HepG2 (cell line): ENCODE data around the gene ZNF562. TPM values are rescaled to one million over a fixed set of nuclear protein-coding genes. Genes with fewer than 3 reads are reported as not detected.

Experiments
- ATAC-seq: fragments of 200-7000 bp; cut with Tn5 transposase; 3 replicates; pipeline ENCODE4 v1.9.1; 2020; ENCODE audit warnings: mild to moderate bottlenecking, moderate library complexity
- BruUV-seq: library from RNA; stranded (reverse); fragments of 400-500 nt; replicated peaks from 2 replicates; lab custom pipeline; 2021; lab: Mats Ljungman, UMichigan
- CTCF ChIA-PET: fragments of 300-600 bp; formaldehyde crosslinking; extraction: SDS; loops from one replicate; lab custom pipeline; 2021; ENCODE audit warnings: low total read pairs, inconsistent platforms, low intra/inter-chr PET ratio; lab: Yijun Ruan, JAX
- POLR2A ChIA-PET: fragments of 350-600 bp; sonication (Branson Sonifier 250); formaldehyde crosslinking; loops from one replicate; lab custom pipeline; 2020; ENCODE audit warnings: antibody characterized with exemption, inconsistent platforms; lab: Yijun Ruan, JAX
- DNase-seq: peaks from one replicate; pipeline ENCODE4 v3.0.0-alpha.2; 2015; ENCODE audit warnings: low spot score
- FAIRE-seq: peaks from 3 replicates; lab custom pipeline; 2011; peaks lifted over from hg19 to GRCh38; lab: Jason Lieb, UNC
- H2AFZ ChIP-seq: one replicate; pipeline ENCODE4 v1.6.1; 2011; ENCODE audit warnings: low read length, inconsistent platforms
- H3K27ac ChIP-seq: fragments of 300-600 bp; 3 replicates; pipeline ENCODE4 v1.8.0; 2011; ENCODE audit warnings: mixed run types, mild to moderate bottlenecking, mixed read lengths, low read length, inconsistent platforms; ENCODE audit not compliant: insufficient read depth; ENCODE audit errors: extremely low read length
- H3K27me3 ChIP-seq, 2 experiments: fragments of 200-600 bp in 1 of 2; 2 replicates in 1 of 2; 3 replicates in 1 of 2; pipeline versions ENCODE4 v1.6.0 to v1.8.0; 2011; ENCODE audit warnings: low read length in 2 of 2, mild to moderate bottlenecking in 2 of 2, moderate library complexity in 2 of 2, inconsistent platforms in 1 of 2; ENCODE audit not compliant: insufficient read depth in 2 of 2, control insufficient read depth in 1 of 2
- H3K36me3 ChIP-seq, 2 experiments: fragments of 200-600 bp in 1 of 2; replicated peaks in 1 of 2; 2 replicates in 1 of 2; 3 replicates in 1 of 2; pipeline versions ENCODE4 v1.5.1 to v1.8.0; 2011; ENCODE audit warnings: low read length in 2 of 2, inconsistent platforms in 1 of 2; ENCODE audit not compliant: insufficient read depth in 2 of 2, control insufficient read depth in 1 of 2
- H3K4me1 ChIP-seq: 2 replicates; pipeline ENCODE4 v1.5.1; 2012; ENCODE audit warnings: low read length, inconsistent platforms; ENCODE audit not compliant: insufficient read depth
- H3K4me2 ChIP-seq: 2 replicates; pipeline ENCODE4 v1.6.0; 2011; ENCODE audit warnings: low read depth, low read length, inconsistent platforms
- H3K4me3 ChIP-seq, 3 experiments: fragments of 200-600 bp in 1 of 3; sonication (generic), shearing (Covaris generic) in 1 of 3; replicated peaks in 1 of 3; 2 replicates each; pipeline ENCODE4 v1.5.1; 2011 to 2016; ENCODE audit warnings: low read length in 3 of 3, inconsistent platforms in 2 of 3, low read depth in 2 of 3, mild to moderate bottlenecking in 2 of 3, control low read depth in 1 of 3, mixed read lengths in 1 of 3; ENCODE audit not compliant: insufficient read depth in 1 of 3
- H3K79me2 ChIP-seq: one replicate; pipeline ENCODE4 v1.6.1; 2011; ENCODE audit warnings: low read length, inconsistent platforms; ENCODE audit not compliant: insufficient read depth
- H3K9ac ChIP-seq: 2 replicates; pipeline ENCODE4 v1.6.0; 2011; ENCODE audit warnings: mild to moderate bottlenecking, low read depth, low read length, inconsistent platforms; ENCODE audit not compliant: insufficient read depth
- H3K9me3 ChIP-seq: 2 replicates; pipeline ENCODE4 v1.5.1; 2012; ENCODE audit warnings: mild to moderate bottlenecking, low read length
- H4K20me1 ChIP-seq: 2 replicates; pipeline ENCODE4 v1.6.0; 2011; ENCODE audit warnings: inconsistent platforms, mild to moderate bottlenecking, low read length, moderate library complexity; ENCODE audit not compliant: insufficient read depth
- BRCA1 ChIP-seq: sonication (generic); formaldehyde crosslinking; IDR thresholded peaks from 2 replicates; pipeline ENCODE4 v1.4.0; 2020; ENCODE audit warnings: missing genetic modification reagents
- CBX1 ChIP-seq: IDR thresholded peaks from one replicate; pipeline ENCODE4 v1.6.1; 2016; ENCODE audit warnings: antibody characterized with exemption, low read depth
- KLF12 ChIP-seq: sonication (generic); formaldehyde crosslinking; IDR thresholded peaks from 2 replicates; pipeline ENCODE4 v1.4.0; 2020; ENCODE audit warnings: missing genetic modification reagents, borderline replicate concordance
- PRDM15 ChIP-seq: sonication (generic); formaldehyde crosslinking; IDR thresholded peaks from 2 replicates; pipeline ENCODE4 v1.4.0; 2020; ENCODE audit warnings: missing genetic modification reagents
- TRIM24 ChIP-seq: sonication (generic); formaldehyde crosslinking; IDR thresholded peaks from 2 replicates; pipeline ENCODE4 v1.8.0; 2022; ENCODE audit warnings: mild to moderate bottlenecking, missing genetic modification reagents
- in situ Hi-C: cut with HindIII; loops from 2 replicates; pipeline ENCODE4 v1.10.0; 2017; ENCODE audit warnings: low pct_unique_long_range_greater_than_20kb; ENCODE audit not compliant: extremely low pct_ligation_motif_present
- intact Hi-C: fragments of 100-400 bp; cut with micrococcal nuclease; formaldehyde crosslinking; loops from one replicate; pipeline ENCODE4 v1.10.0; 2022; ENCODE audit not compliant: unreplicated experiment
- polyA plus RNA-seq, 8 experiments: library from polyadenylated mRNA; depleted of rRNA in 3 of 8; stranded (reverse) in 7 of 8; unstranded in 1 of 8; fragments of >200 nt; fragmentation: Illumina TruSeq in 4 of 8; extraction: Trizol in 4 of 8; gene quantifications; 2 replicates each; pipeline versions ENCODE4 v1.2.1 to v1.2.3, GENCODE V29; 2011 to 2016; ENCODE audit warnings: low read depth in 4 of 8, missing spikeins in 1 of 8, mixed read lengths in 1 of 8; ENCODE audit not compliant: insufficient read depth in 1 of 8
- total RNA-seq, 5 experiments: library from RNA; depleted of rRNA; stranded (reverse); fragments of >200 nt; fragmentation: Illumina TruSeq; extraction: Trizol; gene quantifications; 2 replicates each; pipeline ENCODE4 v1.2.3, GENCODE V29; 2016; ENCODE audit warnings: low read depth in 1 of 5

Gene ZNF562
- total and polyA plus RNA-seq, 2 of the 13 experiments (the other 11 are each of a cell fraction or from before 2014, with no cell fraction given) = 13.1 to 32.7 TPM

GRCh38 chr19:9615844-9616243 lies 59.1 kb downstream of the ZNF562 start:
- FAIRE-seq (no peak), ATAC-seq (no peak), DNase-seq (no peak)
- H3K4me2 ChIP-seq = no peak overlapping the region
- no peak for TF ChIP-seq CBX1
- no peak for TF ChIP-seq TRIM24 (CRISPR knock-in tag)
- no peak for TF ChIP-seq BRCA1 (CRISPR knock-in tag)
- no peak for TF ChIP-seq PRDM15 (CRISPR knock-in tag)
- no peak for TF ChIP-seq KLF12 (CRISPR knock-in tag)
- no TSS peak for BruUV-seq
- ChIA-PET POLR2A (no interaction called here), CTCF (no interaction called here)
- H3K4me1 ChIP-seq = peaks cover 12% of the 10 kb centered on the region
- H3K27ac ChIP-seq = no peak overlapping the region
- peaks cover 19 to 68% of the 10 kb centered on the region in 2 experiments for H3K36me3 ChIP-seq
- no peak overlapping the region for H3K9ac ChIP-seq
- no peaks in the 10 kb centered on the region for H4K20me1 ChIP-seq
- H3K4me3 ChIP-seq = no peak overlapping the region
- no peak overlapping the region for H2AFZ ChIP-seq
- H3K27me3 ChIP-seq = no peaks in the 10 kb centered on the region; a peak in 1 of 5 replicates
- peaks cover 15% of the 10 kb centered on the region for H3K79me2 ChIP-seq
- intact Hi-C loops (no loop called here), in situ Hi-C loops (no loop called here)
- H3K9me3 ChIP-seq = no peaks in the 10 kb centered on the region
